ENCODE measurements around the gene BRMS1.

BRMS1 gene

DNA sequence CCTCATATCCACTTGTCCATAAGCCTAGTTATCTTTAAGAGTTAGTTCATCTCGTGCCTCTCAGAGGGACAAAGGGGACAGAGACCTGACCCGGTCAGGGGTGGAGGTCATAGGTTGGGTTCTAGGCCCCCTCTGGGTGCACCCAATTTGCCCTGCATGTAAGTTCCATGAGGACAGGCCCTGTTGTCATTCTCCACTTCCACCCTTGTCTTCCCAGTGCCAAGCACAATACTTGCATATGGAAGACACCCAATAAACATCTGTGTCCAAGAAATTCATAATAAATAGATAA is 54.6 kb downstream of the BRMS1 start:
- Histone ChIP-seq H3K27ac (ENCODE audit: insufficient read depth, low read length, poor library complexity, severe bottlenecking) (no peak overlapping the region), H3K36me3 (ENCODE audit: control insufficient read depth, insufficient read depth, low read length) (no peaks in the 10 kb centered on the region), H3K4me1 (ENCODE audit: control insufficient read depth, insufficient read depth, low read length, poor library complexity, severe bottlenecking) (peaks cover 25% of the 10 kb centered on the region), H3K27me3 (replicated peaks; ENCODE audit: control insufficient read depth, insufficient read depth, low read length, poor library complexity, severe bottlenecking) (peaks cover 10% of the 10 kb centered on the region), H3K9me3 (ENCODE audit: control insufficient read depth, low read length) (no peaks in the 10 kb centered on the region), H3K4me3 (ENCODE audit: insufficient read depth, low read depth, low read length, poor library complexity, severe bottlenecking) (no peak overlapping the region)
- DNase-seq: no peak

GRCh38 chr11:66289548-66290329 is 55.2 kb downstream of the BRMS1 start:
- Histone ChIP-seq H3K27me3 (replicated peaks; ENCODE audit: control insufficient read depth, insufficient read depth, low read length, poor library complexity, severe bottlenecking) (peaks cover 10% of the 10 kb centered on the region), H3K27ac (ENCODE audit: insufficient read depth, low read length, poor library complexity, severe bottlenecking) (peak overlapping the region; percentile 81), H3K4me3 (ENCODE audit: insufficient read depth, low read depth, low read length, poor library complexity, severe bottlenecking) (peak overlapping the region; percentile 72), H3K36me3 (ENCODE audit: control insufficient read depth, insufficient read depth, low read length) (no peaks in the 10 kb centered on the region), H3K9me3 (ENCODE audit: control insufficient read depth, low read length) (no peaks in the 10 kb centered on the region), H3K4me1 (ENCODE audit: control insufficient read depth, insufficient read depth, low read length, poor library complexity, severe bottlenecking) (peaks cover 25% of the 10 kb centered on the region)
- DNase-seq: peak in 1 of 3 donors; percentile 56

- Histone ChIP-seq H3K36me3 (ENCODE audit: control insufficient read depth, insufficient read depth, low read length) (no peaks in the 10 kb centered on the region), H3K4me1 (ENCODE audit: control insufficient read depth, insufficient read depth, low read length, poor library complexity, severe bottlenecking) (peaks cover 25% of the 10 kb centered on the region), H3K27me3 (replicated peaks; ENCODE audit: control insufficient read depth, insufficient read depth, low read length, poor library complexity, severe bottlenecking) (peaks cover 10% of the 10 kb centered on the region), H3K9me3 (ENCODE audit: control insufficient read depth, low read length) (no peaks in the 10 kb centered on the region), H3K27ac (ENCODE audit: insufficient read depth, low read length, poor library complexity, severe bottlenecking) (peak within 1 kb of the TSS; percentile 81), H3K4me3 (ENCODE audit: insufficient read depth, low read depth, low read length, poor library complexity, severe bottlenecking) (peak within 1 kb of the TSS; percentile 72)
- DNase-seq: peak; percentile 97 to 99 (median 99)
These were observed 56.0 kb downstream of the BRMS1 start, which contains the start of gene YIF1A for GRCh38 chr11:66288671-66289547. YIF1A (minus strand) TSS chr11:66289143; CDS start chr11:66288985, 158 bp downstream.

- Histone ChIP-seq H3K27me3 (replicated peaks; ENCODE audit: control insufficient read depth, insufficient read depth, low read length, poor library complexity, severe bottlenecking) (peaks cover 10% of the 10 kb centered on the region), H3K36me3 (ENCODE audit: control insufficient read depth, insufficient read depth, low read length) (no peaks in the 10 kb centered on the region), H3K9me3 (ENCODE audit: control insufficient read depth, low read length) (no peaks in the 10 kb centered on the region), H3K4me1 (ENCODE audit: control insufficient read depth, insufficient read depth, low read length, poor library complexity, severe bottlenecking) (peaks cover 25% of the 10 kb centered on the region), H3K4me3 (ENCODE audit: insufficient read depth, low read depth, low read length, poor library complexity, severe bottlenecking) (peak overlapping the region; percentile 72), H3K27ac (ENCODE audit: insufficient read depth, low read length, poor library complexity, severe bottlenecking) (peak overlapping the region; percentile 81)
- no peak for DNase-seq
These were observed 56.8 kb downstream of the BRMS1 start for GRCh38 chr11:66287889-66288670.

All from effector memory CD4-positive, alpha-beta T cell (primary cell).